Measurements from ENCODE around the gene KIF26B.

The KIF26B gene

GRCh38 chr1:245166471-245166885, 11.7 kb downstream of the KIF26B start:
- no peak for TF ChIP-seq CTCF (IDR thresholded peaks at IDR 0.05)

- no peak for TF ChIP-seq CTCF (IDR thresholded peaks at IDR 0.05)
Measured at GRCh38 chr1:245168086-245168485, 13.3 kb downstream of the KIF26B start.

- TF ChIP-seq CTCF (IDR thresholded peaks at IDR 0.05): no peak
Measured at GRCh38 chr1:245168906-245169305, 14.1 kb downstream of the KIF26B start.

GRCh38 chr1:245169376-245169775, 14.6 kb downstream of the KIF26B start:
- no peak for TF ChIP-seq CTCF (IDR thresholded peaks at IDR 0.05)

- TF ChIP-seq CTCF (IDR thresholded peaks at IDR 0.05): no peak
Measured at GRCh38 chr1:245172026-245172425, 17.2 kb downstream of the KIF26B start.

- TF ChIP-seq CTCF (IDR thresholded peaks at IDR 0.05): no peak
Measured at GRCh38 chr1:245172829-245173228, 18.0 kb downstream of the KIF26B start.

- no peak for TF ChIP-seq CTCF (IDR thresholded peaks at IDR 0.05)
Measured at GRCh38 chr1:245173446-245174211, 18.8 kb downstream of the KIF26B start.
